ENCODE results near the gene LRRC15.

Gene LRRC15

GRCh38 chr3:194348354-194348753 is 21.2 kb downstream of the LRRC15 start:
- DNase-seq (ENCODE audit: low read depth, low spot score), result no peak
- H3K9me3 ChIP-seq (ENCODE audit: control insufficient read depth, insufficient read depth, low read length), result no peaks in the 10 kb centered on the region

DNA sequence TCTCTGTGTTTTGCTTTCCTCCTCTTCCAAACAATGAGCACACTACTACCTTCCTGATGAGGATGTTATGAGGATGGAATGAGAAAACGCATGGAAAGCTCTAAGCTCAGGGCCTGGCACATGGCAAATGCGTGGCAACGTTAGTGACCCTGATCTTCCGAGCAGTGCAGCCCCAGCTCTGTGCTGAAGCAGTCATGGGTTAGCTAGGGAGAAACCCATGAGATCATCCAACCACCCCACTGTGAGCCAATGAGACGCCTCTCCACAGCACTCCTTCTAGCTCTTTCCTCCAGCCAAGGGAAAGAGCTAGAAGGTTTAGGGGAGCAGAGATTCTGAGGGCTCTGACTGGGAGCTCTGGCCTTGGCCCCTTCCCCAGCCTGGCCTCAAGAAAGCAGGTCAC is 22.9 kb downstream of the LRRC15 start:
- Histone ChIP-seq H3K4me3 (ENCODE audit: low read length) (no peak overlapping the region), H3K27ac (ENCODE audit: low read length) (no peak overlapping the region), H3K36me3 (ENCODE audit: control insufficient read depth, insufficient read depth, low read length) (no peaks in the 10 kb centered on the region), H3K4me1 (ENCODE audit: control insufficient read depth, insufficient read depth, low read length) (peaks cover 2% of the 10 kb centered on the region; the same call in 1 of the 2 replicates), H3K27me3 (ENCODE audit: control insufficient read depth, insufficient read depth, low read length) (no peaks in the 10 kb centered on the region), H3K9me3 (ENCODE audit: control insufficient read depth, insufficient read depth, low read length) (no peaks in the 10 kb centered on the region)
- WGBS (ENCODE audit: insufficient coverage, insufficient read length), result no CpG with 5 or more reads among the region's 5 CpGs
- no peak for DNase-seq (ENCODE audit: low read depth, low spot score)

More at GRCh38 chr3:194348354-194348753, 21.2 kb downstream of the LRRC15 start:
- Histone ChIP-seq H3K4me3 (ENCODE audit: low read length) (no peak overlapping the region), H3K4me1 (ENCODE audit: control insufficient read depth, insufficient read depth, low read length) (no peaks in the 10 kb centered on the region; the same call in 1 of the 2 replicates), H3K27me3 (ENCODE audit: control insufficient read depth, insufficient read depth, low read length) (no peaks in the 10 kb centered on the region), H3K27ac (ENCODE audit: low read length) (no peak overlapping the region), H3K36me3 (ENCODE audit: control insufficient read depth, insufficient read depth, low read length) (no peaks in the 10 kb centered on the region)
- WGBS (ENCODE audit: insufficient coverage, insufficient read length), result no CpG with 5 or more reads among the region's 6 CpGs

DNA sequence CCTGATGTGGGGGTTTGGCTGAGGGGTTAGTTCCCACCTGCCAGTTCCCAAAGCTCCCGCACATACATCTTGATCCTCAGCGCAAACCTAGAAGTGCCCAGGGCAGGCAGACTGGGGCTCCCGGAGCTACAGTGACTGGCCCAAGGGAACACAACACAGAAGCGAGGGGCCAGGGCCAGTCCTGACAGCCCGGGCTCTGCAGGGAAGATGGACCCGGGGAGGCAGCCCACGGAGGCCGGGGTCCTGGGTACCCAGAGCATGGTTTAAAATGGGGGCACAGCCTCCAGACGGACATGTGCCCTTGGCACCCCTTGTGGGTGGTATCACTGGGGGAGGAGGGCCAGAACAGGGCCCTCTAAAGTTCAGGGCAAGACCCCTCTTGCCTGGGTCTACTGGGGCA is 23.5 kb downstream of the LRRC15 start:
- Histone ChIP-seq H3K27ac (ENCODE audit: low read length) (no peak overlapping the region), H3K9me3 (ENCODE audit: control insufficient read depth, insufficient read depth, low read length) (no peaks in the 10 kb centered on the region), H3K4me1 (ENCODE audit: control insufficient read depth, insufficient read depth, low read length) (peaks cover 7% of the 10 kb centered on the region), H3K4me3 (ENCODE audit: low read length) (no peak overlapping the region), H3K27me3 (ENCODE audit: control insufficient read depth, insufficient read depth, low read length) (peaks cover 2% of the 10 kb centered on the region; the same call in 1 of the 2 replicates), H3K36me3 (ENCODE audit: control insufficient read depth, insufficient read depth, low read length) (no peaks in the 10 kb centered on the region)
- DNase-seq (ENCODE audit: low read depth, low spot score), result no peak
- no CpG with 5 or more reads among the region's 9 CpGs for WGBS (ENCODE audit: insufficient coverage, insufficient read length)

DNA sequence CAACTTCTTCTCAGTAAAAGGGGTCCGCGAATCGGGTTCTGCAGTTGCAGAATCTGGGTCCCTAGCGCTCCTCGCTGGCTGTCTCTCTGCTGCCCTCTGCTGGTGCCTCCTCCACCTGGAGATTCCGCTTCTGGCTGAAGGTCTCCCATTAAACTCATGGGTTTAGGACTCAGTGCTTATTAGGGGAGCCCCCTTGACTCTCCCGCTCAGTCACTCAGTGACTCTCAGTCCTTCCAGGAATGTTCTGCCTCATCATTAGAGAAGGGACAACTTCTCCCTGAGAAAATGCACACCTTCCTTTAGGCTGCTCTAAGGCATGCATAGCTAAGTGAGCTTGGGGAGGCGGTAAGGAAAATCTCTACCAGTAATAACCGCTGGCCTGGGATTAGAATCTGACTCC is 25.5 kb downstream of the LRRC15 start:
- no peak overlapping the region for H3K4me3 ChIP-seq (ENCODE audit: low read length)
- peaks cover 2% of the 10 kb centered on the region; the same call in 1 of the 2 replicates for H3K27me3 ChIP-seq (ENCODE audit: control insufficient read depth, insufficient read depth, low read length)
- H3K27ac ChIP-seq (ENCODE audit: low read length), result no peak overlapping the region
- H3K4me1 ChIP-seq (ENCODE audit: control insufficient read depth, insufficient read depth, low read length), result peaks cover 10% of the 10 kb centered on the region
- H3K9me3 ChIP-seq (ENCODE audit: control insufficient read depth, insufficient read depth, low read length), result no peaks in the 10 kb centered on the region
- WGBS (ENCODE audit: insufficient coverage, insufficient read length), result no CpG with 5 or more reads among the region's 9 CpGs
- DNase-seq (ENCODE audit: low read depth, low spot score), result no peak
- H3K36me3 ChIP-seq (ENCODE audit: control insufficient read depth, insufficient read depth, low read length), result no peaks in the 10 kb centered on the region

DNA sequence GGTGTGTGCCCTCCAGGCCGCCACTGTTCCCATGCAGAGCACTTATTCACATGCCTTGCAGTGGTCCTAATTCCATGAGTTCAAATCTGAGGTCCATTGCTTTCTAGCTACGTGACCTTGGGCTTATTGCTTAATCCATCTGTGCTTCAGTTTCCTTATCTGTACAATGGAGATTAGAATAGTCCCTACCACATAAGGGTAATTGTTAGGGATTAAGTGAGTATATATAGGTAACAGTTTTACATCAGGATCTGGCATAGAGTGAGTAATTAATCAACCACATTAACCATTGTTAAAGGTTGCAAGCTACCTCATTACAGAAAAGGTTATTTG is 26.0 kb downstream of the LRRC15 start:
- DNase-seq (ENCODE audit: low read depth, low spot score), result no peak
- peaks cover 2% of the 10 kb centered on the region; the same call in 1 of the 2 replicates for H3K27me3 ChIP-seq (ENCODE audit: control insufficient read depth, insufficient read depth, low read length)
- WGBS (ENCODE audit: insufficient coverage, insufficient read length), result no CpG with 5 or more reads among the region's 2 CpGs
- no peaks in the 10 kb centered on the region for H3K9me3 ChIP-seq (ENCODE audit: control insufficient read depth, insufficient read depth, low read length)
- no peak overlapping the region for H3K4me3 ChIP-seq (ENCODE audit: low read length)
- H3K4me1 ChIP-seq (ENCODE audit: control insufficient read depth, insufficient read depth, low read length), result peaks cover 10% of the 10 kb centered on the region
- no peak overlapping the region for H3K27ac ChIP-seq (ENCODE audit: low read length)
- no peaks in the 10 kb centered on the region for H3K36me3 ChIP-seq (ENCODE audit: control insufficient read depth, insufficient read depth, low read length)

GRCh38 chr3:194342861-194343560 is 26.5 kb downstream of the LRRC15 start:
- WGBS (ENCODE audit: insufficient coverage, insufficient read length), result no CpG with 5 or more reads among the region's 9 CpGs
- H3K27ac ChIP-seq (ENCODE audit: low read length), result no peak overlapping the region
- DNase-seq (ENCODE audit: low read depth, low spot score), result no peak

DNA sequence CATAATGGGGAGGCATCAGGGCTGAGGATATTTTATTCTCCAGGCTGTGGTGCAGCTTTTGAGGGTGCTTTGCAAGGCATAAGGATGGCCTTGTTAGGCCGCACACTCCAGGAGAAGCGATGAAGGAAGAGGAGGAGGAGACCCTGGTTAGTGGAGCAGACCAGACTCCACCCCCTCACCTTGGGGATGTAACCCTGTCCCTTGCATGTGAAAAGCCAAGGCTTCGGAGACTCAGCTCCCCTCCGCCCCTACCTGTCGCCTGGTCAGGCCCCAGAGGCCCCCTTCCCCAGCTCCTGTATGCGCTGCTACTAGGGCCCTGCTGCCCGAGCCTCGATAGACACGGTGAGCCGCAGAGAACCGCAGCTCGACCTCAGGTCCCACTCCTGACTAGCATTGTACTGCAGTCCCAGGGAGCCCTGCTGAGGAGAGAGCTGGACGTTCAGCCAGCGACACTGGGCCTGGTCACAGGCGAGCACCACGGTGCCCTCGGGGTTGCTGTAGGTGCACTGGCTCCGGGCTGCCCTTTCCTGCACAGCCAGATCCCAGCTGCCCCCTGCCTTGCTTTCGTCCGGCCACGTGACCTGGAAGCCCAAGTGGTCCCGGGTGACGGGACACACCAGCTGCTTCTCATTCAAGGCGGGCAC is 28.7 kb downstream of the LRRC15 start:
- Histone ChIP-seq H3K9me3 (ENCODE audit: control insufficient read depth, insufficient read depth, low read length) (no peaks in the 10 kb centered on the region), H3K36me3 (ENCODE audit: control insufficient read depth, insufficient read depth, low read length) (no peaks in the 10 kb centered on the region), H3K27ac (ENCODE audit: low read length) (no peak overlapping the region), H3K4me1 (ENCODE audit: control insufficient read depth, insufficient read depth, low read length) (peaks cover 10% of the 10 kb centered on the region), H3K4me3 (ENCODE audit: low read length) (no peak overlapping the region), H3K27me3 (ENCODE audit: control insufficient read depth, insufficient read depth, low read length) (peaks cover 2% of the 10 kb centered on the region; the same call in 1 of the 2 replicates)
- WGBS (ENCODE audit: insufficient coverage, insufficient read length), result no CpG with 5 or more reads among the region's 24 CpGs
- DNase-seq (ENCODE audit: low read depth, low spot score), result no peak

More at GRCh38 chr3:194342861-194343560, 26.5 kb downstream of the LRRC15 start:
- Histone ChIP-seq H3K9me3 (ENCODE audit: control insufficient read depth, insufficient read depth, low read length) (no peaks in the 10 kb centered on the region), H3K27me3 (ENCODE audit: control insufficient read depth, insufficient read depth, low read length) (peaks cover 2% of the 10 kb centered on the region; the same call in 1 of the 2 replicates), H3K4me3 (ENCODE audit: low read length) (no peak overlapping the region), H3K36me3 (ENCODE audit: control insufficient read depth, insufficient read depth, low read length) (no peaks in the 10 kb centered on the region), H3K4me1 (ENCODE audit: control insufficient read depth, insufficient read depth, low read length) (peaks cover 10% of the 10 kb centered on the region)

GRCh38 chr3:194339840-194340239 is 29.7 kb downstream of the LRRC15 start:
- Histone ChIP-seq H3K9me3 (ENCODE audit: control insufficient read depth, insufficient read depth, low read length) (no peaks in the 10 kb centered on the region), H3K4me1 (ENCODE audit: control insufficient read depth, insufficient read depth, low read length) (peaks cover 10% of the 10 kb centered on the region), H3K4me3 (ENCODE audit: low read length) (no peak overlapping the region), H3K27me3 (ENCODE audit: control insufficient read depth, insufficient read depth, low read length) (peaks cover 2% of the 10 kb centered on the region; the same call in 1 of the 2 replicates), H3K36me3 (ENCODE audit: control insufficient read depth, insufficient read depth, low read length) (no peaks in the 10 kb centered on the region), H3K27ac (ENCODE audit: low read length) (no peak overlapping the region)
- WGBS (ENCODE audit: insufficient coverage, insufficient read length), result no CpG with 5 or more reads among the region's 5 CpGs
- DNase-seq (ENCODE audit: low read depth, low spot score), result no peak

- peaks cover 10% of the 10 kb centered on the region for H3K4me1 ChIP-seq (ENCODE audit: control insufficient read depth, insufficient read depth, low read length)
- H3K4me3 ChIP-seq (ENCODE audit: low read length), result no peak overlapping the region
- no peaks in the 10 kb centered on the region for H3K36me3 ChIP-seq (ENCODE audit: control insufficient read depth, insufficient read depth, low read length)
- no peaks in the 10 kb centered on the region for H3K9me3 ChIP-seq (ENCODE audit: control insufficient read depth, insufficient read depth, low read length)
- H3K27me3 ChIP-seq (ENCODE audit: control insufficient read depth, insufficient read depth, low read length), result peaks cover 2% of the 10 kb centered on the region; the same call in 1 of the 2 replicates
- no CpG with 5 or more reads among the region's 9 CpGs for WGBS (ENCODE audit: insufficient coverage, insufficient read length)
- DNase-seq (ENCODE audit: low read depth, low spot score), result no peak
- H3K27ac ChIP-seq (ENCODE audit: low read length), result no peak overlapping the region
These were observed 30.2 kb downstream of the LRRC15 start for GRCh38 chr3:194339356-194339755.

DNA sequence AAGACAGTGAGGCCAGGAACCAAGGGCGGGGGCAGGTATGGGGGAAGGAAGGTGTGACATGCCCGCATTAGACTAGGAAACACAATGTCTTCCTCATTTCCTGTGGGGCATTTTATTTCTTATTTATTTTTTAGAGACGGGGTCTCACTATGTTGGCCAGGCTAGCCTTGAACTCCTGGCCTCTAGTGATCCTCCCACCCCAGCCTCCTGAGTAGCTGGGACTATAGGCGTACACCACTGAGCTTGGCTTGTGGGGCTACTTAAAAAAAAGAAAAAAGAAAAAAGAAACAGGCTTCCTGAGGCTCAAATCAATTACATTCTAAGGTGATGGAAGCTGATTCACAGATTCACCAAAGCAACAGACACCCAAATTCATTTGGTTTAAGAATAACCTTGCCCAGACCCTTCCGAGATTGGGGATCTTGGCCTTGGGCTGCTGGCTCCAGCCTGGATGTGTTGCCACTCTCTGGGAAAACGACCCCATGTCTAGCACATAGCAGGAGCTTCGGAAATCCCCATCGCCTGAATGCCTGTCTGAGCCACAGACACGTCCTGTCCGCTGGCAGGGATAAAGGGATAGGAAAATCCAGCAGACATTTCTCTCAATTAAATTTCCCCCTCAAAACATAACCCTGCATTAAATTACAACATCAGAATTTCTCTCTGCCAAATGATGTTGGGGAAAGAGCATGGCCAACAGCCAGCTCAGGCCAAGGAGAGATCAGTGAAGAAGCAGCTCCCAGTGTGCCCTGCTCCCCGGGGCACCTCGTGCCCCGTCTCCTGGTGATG is 31.4 kb downstream of the LRRC15 start:
- H3K9me3 ChIP-seq (ENCODE audit: control insufficient read depth, insufficient read depth, low read length), result no peaks in the 10 kb centered on the region
- no peak overlapping the region for H3K4me3 ChIP-seq (ENCODE audit: low read length)
- H3K4me1 ChIP-seq (ENCODE audit: control insufficient read depth, insufficient read depth, low read length), result peaks cover 10% of the 10 kb centered on the region
- peaks cover 4% of the 10 kb centered on the region; the same call in 1 of the 2 replicates for H3K27me3 ChIP-seq (ENCODE audit: control insufficient read depth, insufficient read depth, low read length)
- no peak for DNase-seq (ENCODE audit: low read depth, low spot score)
- no peak overlapping the region for H3K27ac ChIP-seq (ENCODE audit: low read length)
- WGBS (ENCODE audit: insufficient coverage, insufficient read length), result no CpG with 5 or more reads among the region's 13 CpGs
- no peaks in the 10 kb centered on the region for H3K36me3 ChIP-seq (ENCODE audit: control insufficient read depth, insufficient read depth, low read length)

All from iPS DF 6.9 (cell line).